GM19452 (cell line): ENCODE results near the gene MBTPS1.

ENCODE experiments used
- ATAC-seq: cut with Tn5 transposase; IDR thresholded peaks from one replicate; pipeline ENCODE4 v1.9.1; 2021; ENCODE audit not compliant: unreplicated experiment

The MBTPS1 gene

GRCh38 chr16:84014570-84015327 lies 102.0 kb downstream of the MBTPS1 start:
- ATAC-seq, result no peak

DNA sequence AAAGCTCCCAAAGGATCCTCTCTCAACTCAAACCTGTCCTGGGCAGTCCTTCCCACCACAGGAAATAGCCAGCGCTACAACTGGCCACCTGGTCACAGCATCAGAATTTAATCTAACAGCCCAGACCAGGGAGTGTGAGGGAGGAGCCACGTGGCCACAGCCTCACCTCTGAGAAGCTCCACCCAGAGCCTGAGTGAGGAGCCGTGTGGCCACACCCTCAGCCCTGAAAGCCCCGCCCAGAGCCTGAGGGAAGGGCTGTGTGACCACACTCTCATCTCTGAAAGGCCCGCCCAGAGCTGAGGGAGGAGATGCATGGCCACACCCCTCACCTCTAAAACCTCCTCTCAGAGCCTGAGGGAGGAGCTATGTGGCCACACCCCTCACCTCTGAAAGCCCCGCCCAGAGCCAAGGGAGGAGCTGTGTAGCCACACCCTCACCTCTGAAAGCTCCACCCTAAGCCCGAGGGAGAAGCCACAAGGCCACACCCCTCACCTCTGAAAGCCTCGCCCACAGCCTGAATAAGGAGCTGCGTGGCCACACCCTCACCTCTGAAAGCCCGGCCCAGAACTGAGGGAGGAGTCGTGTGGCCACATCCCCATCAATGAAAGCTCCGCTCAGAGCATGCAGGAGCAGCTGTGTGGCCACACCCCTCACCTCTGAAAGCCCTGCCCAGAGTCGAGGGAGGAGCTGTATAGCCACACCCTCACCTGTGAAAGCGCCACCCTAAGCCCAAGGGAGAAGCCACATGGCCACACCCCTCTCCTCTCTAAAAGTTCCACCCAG lies 102.8 kb downstream of the MBTPS1 start:
- no peak for ATAC-seq

GRCh38 chr16:84009282-84009681 lies 107.5 kb downstream of the MBTPS1 start:
- ATAC-seq, result no peak

DNA sequence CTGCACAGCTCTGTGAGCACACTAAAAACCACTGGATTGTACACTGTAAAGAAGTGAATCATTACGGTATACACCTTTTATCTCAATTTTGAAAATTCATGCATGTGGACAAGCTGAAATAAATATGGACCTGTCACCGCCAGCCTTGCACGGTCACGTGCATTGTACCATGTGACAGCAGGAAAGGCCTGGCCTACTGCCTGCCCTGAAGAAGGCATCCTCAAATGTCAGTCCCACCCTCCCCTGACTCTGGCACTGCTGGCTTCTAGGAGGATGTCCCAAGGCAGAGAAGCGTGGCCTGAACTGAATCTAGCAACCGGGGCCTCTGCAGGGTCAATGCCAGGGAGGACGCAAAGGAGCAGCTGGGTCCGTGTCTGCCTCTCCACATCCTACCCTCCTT lies 108.8 kb downstream of the MBTPS1 start:
- ATAC-seq, result no peak

DNA sequence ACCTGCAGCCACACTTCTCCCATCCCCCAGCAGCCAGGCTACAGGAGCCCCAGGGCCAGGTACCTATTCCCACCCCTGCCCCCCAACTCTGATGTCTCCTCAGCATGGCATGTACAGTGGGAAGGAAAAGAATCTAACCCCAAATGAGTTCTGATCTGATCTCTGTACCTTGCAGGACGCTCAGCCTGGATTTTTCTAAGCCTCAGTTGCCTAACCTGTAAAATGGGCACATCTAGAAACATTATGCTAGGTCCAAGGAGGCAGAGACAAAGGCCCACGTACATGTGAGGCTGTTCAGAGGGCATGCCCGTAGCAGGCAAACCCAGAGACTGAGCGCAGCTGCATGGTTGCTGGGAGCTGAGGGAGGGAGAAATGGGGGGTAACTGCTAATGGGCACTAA lies 109.2 kb downstream of the MBTPS1 start:
- ATAC-seq, result no peak

GRCh38 chr16:84005391-84005790 lies 111.4 kb downstream of the MBTPS1 start:
- ATAC-seq, result no peak

GRCh38 chr16:84004442-84004841 lies 112.3 kb downstream of the MBTPS1 start:
- no peak for ATAC-seq
